Activated CD4-positive, alpha-beta T cell treated with anti-CD3 and anti-CD28 coated beads for 1 hour (primary cell): ENCODE measurements around the gene ZC3H6.

ENCODE experiments used
- DNase-seq: peaks from one replicate; pipeline ENCODE4 v3.0.0-alpha.2; 2020

ZC3H6 gene, protein sequence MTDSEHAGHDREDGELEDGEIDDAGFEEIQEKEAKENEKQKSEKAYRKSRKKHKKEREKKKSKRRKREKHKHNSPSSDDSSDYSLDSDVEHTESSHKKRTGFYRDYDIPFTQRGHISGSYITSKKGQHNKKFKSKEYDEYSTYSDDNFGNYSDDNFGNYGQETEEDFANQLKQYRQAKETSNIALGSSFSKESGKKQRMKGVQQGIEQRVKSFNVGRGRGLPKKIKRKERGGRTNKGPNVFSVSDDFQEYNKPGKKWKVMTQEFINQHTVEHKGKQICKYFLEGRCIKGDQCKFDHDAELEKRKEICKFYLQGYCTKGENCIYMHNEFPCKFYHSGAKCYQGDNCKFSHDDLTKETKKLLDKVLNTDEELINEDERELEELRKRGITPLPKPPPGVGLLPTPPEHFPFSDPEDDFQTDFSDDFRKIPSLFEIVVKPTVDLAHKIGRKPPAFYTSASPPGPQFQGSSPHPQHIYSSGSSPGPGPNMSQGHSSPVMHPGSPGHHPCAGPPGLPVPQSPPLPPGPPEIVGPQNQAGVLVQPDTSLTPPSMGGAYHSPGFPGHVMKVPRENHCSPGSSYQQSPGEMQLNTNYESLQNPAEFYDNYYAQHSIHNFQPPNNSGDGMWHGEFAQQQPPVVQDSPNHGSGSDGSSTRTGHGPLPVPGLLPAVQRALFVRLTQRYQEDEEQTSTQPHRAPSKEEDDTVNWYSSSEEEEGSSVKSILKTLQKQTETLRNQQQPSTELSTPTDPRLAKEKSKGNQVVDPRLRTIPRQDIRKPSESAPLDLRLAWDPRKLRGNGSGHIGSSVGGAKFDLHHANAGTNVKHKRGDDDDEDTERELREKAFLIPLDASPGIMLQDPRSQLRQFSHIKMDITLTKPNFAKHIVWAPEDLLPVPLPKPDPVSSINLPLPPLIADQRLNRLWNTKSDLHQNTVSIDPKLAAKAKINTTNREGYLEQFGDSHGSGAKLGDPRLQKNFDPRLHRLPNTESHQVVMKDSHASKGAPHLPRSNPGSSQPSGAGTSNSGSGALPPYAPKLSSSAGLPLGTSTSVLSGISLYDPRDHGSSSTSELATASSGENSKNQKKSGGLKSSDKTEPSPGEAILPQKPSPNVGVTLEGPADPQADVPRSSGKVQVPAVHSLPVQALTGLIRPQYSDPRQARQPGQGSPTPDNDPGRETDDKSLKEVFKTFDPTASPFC

DNA sequence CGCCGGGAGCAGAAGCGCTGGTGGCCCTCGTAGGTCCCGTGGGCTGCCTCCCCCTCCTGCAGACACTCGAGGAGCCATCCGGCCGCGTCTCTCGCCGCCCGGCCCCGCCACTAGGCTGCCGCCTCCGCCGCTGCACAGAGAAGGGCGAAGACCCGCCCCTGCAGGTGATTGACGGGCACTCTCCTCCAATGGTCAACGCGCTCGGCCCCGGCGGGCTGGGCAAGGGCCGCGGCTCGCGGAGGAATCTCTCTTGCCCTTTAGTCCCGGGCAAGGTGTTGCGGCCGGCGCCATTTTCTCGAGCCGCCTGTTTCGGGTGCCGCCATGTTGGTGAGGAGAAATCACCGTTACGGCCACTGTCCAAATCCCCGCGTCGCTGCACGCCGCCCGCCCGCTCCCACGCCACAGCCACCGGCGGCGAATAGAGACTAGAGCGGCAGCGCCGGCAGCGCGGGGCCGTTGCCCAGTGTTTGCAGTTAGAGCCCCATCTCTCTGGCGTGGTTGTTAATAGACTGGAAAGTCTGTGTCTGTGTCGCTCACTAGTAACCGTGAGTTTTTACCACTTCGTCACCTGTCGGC is at the start of gene ZC3H6:
Gene ZC3H6 (plus strand): TSS at position 287 of the 576 bp plus-strand sequence. CDS start 398 bp downstream, outside the sequence.
- DNase-seq, result peak; percentile 99

DNA sequence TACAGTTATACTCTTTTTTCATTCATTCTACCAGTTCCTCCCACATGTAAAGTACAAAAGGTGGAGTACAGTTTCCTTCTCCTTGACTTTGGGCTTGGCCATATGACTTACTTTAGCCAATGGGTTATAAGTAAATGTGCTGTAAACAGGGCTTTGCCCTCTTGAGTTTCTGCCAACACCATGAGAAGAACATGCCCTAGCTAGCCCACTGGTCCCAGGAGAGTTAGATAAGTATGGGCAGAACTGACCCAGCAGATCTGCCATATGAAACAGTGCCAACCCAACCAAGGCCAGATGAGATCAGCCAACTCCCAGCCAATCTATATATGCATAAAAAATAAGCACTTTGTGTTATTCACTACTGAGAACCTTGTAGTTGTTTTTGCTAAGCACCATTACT is 46.0 kb upstream of the ZC3H6 start:
- DNase-seq, result no peak

DNA sequence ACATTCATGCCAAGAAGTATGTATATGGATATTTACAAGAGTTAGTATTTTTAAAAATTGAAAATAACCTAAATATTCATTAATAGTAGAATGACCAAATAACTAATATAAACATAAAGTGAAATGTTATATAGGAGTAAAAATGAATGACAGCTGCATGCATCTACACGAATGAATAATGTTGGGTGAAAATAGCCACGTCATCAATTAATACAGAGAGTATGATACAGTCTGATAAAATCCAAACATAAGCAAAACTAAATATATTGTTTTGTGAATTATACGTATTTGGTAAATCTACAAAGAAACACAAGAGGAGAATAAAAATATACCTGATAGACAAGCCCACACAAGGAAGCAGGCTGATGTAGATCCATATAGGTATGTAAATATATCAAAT is 45.0 kb upstream of the ZC3H6 start:
- DNase-seq, result no peak

DNA sequence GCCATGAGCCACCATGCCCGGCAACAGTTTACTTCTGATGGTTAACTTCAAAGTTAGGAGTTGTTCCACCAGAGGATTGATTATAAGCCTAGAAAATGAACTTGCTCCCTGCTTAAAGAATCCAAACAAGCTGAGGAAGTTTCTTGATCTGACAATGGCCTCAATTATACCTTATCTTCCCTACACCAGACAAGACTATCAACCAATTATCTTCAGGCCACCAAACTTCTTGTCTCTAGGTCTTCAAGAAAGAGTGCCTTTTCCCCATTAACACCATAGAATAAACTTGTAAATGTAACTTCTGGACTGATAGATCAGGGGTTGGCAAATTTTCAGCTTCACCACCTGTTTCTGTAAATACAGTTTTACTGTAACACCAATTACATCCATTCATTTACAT is 35.5 kb upstream of the ZC3H6 start:
- no peak for DNase-seq

DNA sequence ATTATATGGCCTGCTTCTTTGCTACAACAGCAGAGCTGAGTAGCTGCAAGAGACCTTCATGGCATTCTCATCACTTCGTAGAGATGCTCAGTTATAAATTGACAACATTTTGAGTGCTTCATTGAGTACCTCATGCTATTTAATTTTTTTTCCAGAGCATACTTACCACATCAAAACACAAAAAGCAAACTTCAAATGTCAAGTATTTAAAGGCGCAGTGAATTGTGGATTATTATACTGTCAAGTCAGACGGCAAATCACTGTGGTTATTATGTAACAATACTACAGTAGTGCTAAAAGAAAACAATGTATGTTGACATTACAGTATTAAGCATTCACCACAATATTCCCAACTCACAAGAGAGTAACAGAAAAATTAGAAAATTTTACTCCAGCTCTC is 33.0 kb upstream of the ZC3H6 start:
- DNase-seq, result no peak

DNA sequence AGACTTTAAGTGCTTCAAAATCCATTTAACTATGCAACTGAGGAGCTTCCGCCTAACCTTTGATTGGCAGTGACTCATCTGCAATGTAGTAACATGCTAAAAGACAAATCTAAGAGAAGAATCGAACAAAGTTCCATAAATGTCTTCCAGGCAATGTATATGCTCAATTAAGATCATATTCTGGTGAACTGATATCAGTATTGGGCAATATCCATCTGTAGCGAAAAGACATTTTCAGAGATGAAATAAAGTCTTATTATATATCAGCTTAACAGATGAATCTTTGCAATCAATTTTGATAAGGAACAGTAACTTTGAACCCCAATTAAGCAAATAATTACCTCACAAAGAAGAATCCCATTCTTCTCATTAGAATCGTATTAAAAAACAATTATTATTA is 32.2 kb upstream of the ZC3H6 start:
- no peak for DNase-seq

DNA sequence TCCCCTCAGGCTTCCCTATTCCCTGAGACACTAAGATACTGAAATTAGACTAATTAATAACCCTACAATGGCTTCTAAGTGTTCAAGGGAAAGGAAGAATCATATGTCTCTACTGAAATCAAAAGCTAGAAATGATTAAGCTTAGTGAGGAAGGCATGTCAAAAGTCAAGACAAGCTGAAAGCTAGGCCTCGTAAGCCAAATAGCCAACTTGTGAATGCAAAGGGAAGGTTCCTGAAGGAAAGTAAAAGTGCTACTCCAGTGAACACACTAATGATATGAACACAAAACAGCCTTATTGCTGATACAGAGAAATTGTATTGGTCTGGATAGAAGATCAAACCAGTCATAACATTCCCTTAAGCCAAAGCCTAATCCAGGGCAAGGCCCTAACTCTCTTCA is 30.5 kb upstream of the ZC3H6 start:
- no peak for DNase-seq

DNA sequence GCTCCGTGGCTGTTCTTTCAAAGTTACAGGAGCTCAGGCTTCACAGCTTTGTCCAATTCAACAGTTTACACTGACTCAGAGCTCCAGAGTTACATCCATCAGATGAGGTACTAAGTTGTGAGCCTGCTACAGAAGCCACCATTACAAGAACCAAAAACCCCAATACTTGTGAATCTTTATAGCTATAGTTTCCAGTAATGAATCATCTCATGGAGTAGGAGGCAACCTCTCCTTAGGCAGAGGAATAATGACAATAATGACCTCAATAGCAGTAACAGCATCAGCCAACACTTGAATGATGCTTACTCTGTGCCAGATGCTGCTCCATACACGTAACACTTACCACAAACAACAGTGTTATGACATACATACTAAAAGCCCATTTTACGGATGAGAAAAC is 24.1 kb upstream of the ZC3H6 start:
- no peak for DNase-seq

DNA sequence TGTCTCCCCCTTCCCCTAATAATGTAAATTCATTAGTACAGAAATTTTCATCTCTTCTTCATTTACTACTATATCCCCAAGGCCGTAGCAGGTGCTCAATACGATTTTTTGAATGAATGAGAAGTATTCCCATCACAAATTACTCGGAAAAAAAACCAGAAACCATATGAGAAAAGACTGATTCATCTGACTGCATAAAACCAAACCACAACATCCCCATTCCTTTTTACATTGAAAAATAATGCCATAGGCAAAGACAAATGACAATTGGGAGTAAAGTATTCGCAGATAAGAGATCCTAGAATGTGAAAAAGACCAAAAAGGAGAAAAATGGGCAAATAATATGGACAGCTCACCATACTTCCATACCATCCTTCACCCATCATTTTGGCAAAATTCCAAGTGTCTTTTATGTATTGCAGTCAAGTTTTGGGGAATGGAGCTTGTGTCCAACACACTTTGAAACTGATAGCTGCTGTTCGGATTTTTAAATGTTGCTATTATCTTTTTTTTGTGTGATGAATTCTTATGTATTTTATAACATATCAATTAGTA is 22.1 kb upstream of the ZC3H6 start:
- no peak for DNase-seq

DNA sequence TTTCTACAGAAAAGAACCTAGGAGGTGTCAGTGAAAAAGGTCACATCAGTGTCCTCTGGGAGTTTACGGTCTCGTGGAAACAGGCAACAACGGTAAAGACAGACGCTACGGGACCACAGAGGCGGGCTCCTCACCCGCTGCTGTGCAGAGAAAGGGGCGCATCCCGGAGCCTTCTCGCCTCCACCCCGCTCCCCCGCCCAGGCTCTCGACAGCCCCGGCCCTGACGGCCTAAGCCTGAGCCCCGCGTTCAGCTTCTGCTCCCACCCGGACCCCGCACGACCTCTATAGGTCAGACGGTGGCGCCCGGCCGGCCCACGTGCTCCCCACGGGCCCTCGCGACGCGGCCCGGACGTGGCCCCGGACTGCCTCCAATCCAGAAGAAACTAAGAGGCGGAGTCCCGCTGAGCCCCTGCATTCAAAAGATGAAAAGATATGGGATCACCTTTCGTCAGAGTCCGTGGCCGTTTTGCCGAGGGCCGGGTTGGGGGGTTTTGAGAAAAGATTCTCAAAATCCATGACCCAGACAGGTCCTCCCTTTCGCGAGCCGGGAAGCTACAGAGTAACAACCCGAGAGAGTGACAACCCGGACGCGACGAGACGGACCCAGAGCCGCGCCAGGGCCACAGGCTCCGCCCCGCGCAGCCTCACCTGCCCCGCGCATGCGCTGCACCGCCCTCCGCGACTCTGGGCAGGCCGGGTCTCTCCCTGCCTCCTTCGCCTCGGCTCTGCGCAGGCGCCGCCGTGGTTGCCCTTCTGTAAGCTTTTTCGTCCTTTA is 20.7 kb upstream of the ZC3H6 start, which contains the start of gene ZC3H8:
Gene ZC3H8 (minus strand): TSS at position 577 of the 775 bp plus-strand sequence. CDS start 61 bp downstream, at position 516.
- DNase-seq, result peak; percentile 94

DNA sequence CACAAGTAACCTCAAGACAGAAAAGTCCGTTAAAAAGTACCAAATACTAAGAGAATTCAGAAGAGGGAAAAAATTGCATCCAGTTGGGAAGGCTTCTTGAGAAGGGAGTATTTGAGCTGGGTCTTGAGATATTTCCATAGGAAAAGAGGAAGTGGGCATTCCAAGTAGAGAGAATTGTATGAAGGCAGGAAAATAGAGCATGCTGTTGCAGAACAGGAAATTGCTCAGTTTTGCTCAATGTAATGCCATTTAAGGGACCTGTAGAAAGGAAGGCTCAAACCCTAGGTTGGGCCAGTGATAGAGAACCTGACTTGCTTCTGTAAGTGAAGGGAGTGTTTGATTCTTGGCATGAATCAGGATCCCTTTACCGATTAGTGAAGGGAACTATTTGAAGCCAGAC is 19.5 kb upstream of the ZC3H6 start:
- no peak for DNase-seq

DNA sequence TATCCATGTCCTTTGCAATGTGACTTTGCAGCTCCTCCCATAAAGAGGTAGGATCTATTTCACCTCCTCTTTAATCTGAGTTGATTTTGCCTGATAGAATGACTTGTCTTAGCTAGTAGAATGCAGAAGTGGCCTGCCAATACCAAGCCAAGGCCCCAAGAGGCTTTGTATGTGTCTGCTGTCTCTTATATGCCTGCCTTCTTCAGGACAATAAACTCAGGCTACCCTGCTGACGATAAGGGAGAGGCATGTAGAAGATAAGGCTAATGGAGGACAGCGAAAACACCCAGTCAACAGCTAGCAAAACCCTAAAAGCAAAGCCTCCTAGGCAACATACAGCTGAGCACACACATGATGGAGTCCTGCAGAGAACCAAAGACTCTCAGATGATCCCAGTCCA is 18.7 kb upstream of the ZC3H6 start:
- DNase-seq, result no peak

DNA sequence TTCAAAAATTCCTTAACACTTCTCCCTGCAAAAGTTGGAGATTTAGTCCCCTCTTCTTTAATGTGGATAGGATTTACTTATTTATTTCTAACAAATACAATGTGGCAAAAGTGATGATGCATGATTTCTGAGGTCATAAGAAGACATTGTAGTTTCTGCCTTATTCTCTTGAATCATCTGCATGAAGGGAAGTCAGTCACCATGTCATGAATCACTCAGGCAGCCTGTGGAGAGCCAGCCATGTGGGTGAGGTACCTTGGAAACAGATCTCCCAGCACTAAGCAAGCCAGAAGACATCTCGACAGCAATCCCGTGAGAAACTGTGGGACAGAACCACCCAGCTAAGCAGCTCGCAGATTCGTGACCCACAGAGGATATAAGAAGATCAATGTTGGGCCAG is 17.8 kb upstream of the ZC3H6 start:
- no peak for DNase-seq

DNA sequence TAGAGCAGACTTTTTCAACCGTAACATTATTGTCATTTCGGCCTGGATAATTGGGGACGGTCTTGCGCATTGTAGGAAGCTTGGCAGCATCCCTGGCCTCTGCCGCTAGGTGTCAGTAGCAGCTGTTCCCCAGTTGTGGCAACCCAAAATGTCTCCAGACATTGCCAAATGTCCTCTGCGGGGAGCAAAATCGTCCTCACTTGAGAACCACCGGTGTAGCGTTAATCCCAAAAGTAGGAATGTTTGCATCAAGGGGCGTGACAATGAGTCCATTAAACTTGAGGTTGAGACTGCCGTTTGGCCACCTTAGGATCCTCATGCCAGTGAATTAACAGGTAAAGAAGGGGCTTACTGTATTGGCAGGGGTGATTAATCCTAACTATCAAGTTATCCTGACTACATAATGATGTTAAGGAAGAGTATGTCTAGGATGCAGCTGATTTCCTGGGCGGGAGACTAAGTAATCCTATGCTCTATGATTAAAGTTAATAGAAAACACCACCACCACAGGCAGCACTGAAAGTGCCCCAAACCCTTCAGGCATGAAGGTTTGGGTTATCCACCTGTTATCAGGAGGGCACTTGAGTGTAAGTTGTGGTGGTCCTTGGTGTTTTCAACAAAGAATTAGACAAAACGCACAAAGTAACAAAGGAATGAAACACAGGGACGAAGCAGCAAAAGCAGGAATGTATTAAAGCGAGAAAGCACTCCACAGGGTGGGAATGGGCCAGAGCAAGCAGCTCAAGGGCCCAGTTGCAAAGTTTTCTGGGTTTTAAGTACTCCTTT is 15.7 kb upstream of the ZC3H6 start:
- DNase-seq, result peak; percentile 78

DNA sequence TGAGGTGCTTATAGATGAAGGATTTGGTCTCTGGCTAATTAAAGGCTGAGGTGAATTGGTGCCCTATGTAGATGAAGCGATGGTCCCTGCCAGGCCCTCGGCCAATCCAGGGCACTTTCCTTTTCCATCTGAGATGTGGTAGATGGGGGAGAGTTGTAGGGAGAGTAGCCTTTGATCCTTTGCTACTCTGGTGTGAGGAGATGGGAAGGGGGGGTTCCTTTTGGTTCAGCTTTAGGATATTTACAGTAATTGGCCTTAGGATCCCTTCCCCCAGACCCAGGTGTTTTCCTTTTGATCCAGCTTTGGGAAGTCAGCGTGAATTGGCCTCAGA is 15.1 kb upstream of the ZC3H6 start:
- no peak for DNase-seq

DNA sequence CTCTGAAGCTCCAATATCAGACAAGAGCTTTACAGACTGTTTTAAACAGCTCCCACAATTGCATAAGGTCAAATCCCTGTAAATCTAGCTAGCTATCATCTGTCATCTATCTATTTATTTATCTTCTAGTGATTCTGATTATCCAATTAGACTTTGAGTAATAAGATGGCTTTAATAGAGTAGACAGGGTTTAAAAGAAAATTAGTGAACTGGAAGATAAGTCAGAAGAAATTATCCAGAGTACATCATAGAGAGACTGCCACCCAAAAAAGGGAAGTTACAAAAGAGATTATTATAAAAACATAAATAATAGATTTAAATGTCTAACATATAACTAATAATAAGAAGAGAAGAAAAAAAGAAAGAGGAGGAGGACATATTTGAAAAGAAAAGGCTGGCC is 12.5 kb upstream of the ZC3H6 start:
- no peak for DNase-seq

DNA sequence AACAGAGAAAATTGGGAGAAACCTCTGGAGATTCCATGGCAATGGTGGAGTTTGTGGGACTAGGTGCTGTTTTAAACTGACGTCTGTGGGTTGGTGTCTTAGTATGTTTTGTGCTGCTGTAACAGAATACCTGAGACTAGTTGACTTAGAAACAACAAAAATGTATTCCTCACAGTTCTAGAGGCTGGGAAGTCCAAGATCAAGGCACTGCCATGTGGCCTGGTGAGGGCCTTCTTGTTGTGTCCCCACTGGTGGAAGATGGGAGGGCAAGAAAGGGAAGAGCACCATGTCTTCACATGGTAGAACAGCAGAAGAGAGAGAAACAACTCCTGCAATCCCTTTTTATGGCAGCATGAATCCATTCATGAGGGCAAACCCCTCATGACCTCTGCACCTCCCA is 6.8 kb upstream of the ZC3H6 start:
- DNase-seq, result no peak

DNA sequence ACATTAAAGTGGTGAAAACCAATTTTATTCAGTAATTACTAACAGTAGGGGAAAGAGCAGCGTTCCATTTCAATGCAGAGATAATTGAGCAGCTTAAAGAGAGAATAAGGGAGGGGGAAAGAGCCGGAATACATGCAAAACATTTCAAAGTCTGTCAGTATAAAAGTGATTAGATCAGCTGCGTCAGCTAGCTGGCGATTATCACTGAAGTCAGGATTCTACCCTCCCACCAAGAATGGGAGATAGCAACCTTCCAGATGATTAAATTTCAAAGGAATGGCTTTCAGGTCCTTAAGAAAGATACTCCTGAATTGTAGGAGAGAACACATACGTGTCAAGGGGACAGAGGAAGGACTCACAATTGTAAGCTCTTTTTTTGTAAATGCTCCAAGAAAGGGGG is 2.7 kb upstream of the ZC3H6 start:
- no peak for DNase-seq

DNA sequence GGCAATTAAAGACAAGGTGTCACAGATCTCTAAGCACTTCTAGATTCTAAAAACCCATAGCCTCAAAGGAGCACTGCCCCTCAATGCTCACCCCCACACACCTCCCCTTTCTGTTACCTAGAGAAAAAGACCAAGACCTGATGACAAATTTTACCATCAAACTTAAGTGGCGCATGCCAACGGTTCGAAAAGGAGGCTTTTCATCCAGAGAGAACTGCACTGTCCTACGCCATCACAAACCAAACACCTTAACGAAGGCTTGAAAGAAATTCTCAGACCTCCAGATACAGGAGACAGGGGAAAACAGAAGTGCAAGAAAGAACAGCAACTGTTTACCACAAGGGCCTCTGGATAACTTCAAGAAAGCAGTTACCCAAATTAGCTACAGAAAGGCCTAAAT is 2.0 kb upstream of the ZC3H6 start:
- no peak for DNase-seq

DNA sequence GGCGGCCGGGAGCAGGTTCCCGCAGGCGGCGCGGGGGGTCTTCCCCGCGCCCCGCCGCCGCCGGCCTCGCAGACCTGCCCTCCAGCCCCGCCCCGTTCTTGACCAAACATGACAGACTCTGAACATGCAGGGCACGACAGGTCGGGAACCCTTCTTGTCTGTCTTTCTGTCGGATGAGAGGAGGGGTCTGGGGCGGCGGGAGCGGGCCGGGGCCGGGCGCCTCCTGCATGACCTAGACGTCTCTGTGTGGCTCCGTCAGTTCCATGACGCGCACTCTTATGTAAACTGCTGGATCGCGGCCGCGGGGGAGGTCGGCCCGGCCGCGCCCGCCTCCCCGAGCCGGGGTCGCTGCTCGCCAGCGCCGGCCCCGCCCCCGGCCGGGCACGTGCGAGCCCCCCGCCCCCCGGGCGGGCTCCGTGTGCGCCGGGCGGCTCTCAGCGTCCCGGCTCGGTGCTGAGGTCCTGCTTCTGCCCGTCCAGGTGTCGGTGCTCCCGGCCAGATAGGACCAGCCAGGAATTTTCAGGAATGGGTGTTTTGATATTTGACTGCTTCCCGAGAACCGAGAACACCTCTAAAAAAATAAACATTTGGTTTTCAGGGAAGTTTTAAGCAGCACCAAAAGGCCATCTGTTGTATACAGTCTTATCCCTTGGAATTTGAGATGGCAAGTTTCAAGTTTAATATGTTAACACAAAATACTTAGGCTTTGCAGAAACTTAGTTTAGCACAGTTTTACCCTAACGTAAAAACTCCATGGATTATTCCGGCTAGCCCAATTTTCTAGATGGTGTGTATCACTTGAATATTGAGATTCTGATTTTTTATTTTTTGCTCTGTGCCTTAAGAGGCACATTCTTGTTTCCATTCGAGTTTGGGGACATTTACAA is 733 bp downstream of the ZC3H6 start:
- peak; percentile 76 for DNase-seq
